Right lung (tissue), 5 donors: ENCODE measurements around the gene RASGRP3. TPM values are rescaled to one million over a fixed set of nuclear protein-coding genes. Genes with fewer than 3 reads are reported as not detected.

ENCODE experiments used
- DNase-seq, 2 donors: peaks; one replicate each; pipeline ENCODE4 v3.0.0-alpha.2; 2013
- polyA plus RNA-seq, 5 donors: library from polyadenylated mRNA; unstranded; fragments of 120-200 nt; gene quantifications; one replicate each; pipeline versions ENCODE4 v1.2.1 to v1.2.3, GENCODE V29; 2013; ENCODE audit warnings: inconsistent platforms in 1 of 5, low replicate concordance in 1 of 5; ENCODE audit not compliant: insufficient read length in 5 of 5, insufficient read depth in 1 of 5

The RASGRP3 gene
- polyA plus RNA-seq, 5 donors: 22.8 to 43.0 (median 32.7) TPM

DNA sequence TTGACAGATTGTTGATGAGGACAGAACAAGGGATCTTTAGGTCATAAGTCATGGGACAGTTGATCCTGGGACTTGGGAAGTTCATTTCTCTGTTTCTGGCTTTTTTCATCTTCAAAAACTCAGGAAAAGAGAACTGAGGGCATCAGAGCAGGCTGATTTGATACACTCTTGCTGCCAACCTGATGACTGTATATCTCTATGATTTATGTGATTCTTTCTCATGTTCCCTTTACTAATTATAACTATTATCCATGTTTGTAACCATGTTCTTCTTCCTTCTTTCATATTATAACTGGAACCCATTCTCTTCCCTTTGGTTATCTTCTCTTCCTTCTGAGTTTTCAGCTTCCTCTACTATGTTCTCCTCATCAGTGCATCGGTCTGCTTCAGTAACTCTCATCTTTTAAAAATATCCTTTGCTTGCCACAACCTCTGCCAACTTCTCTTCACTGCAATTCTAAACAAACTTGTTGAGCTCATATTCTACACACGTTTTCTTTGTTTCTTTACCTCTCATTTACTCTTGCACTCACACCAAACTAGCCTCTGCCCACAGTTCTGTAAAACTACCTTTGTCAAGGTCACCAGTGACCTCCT is 13.5 kb downstream of the RASGRP3 start:
- DNase-seq: no peak

DNA sequence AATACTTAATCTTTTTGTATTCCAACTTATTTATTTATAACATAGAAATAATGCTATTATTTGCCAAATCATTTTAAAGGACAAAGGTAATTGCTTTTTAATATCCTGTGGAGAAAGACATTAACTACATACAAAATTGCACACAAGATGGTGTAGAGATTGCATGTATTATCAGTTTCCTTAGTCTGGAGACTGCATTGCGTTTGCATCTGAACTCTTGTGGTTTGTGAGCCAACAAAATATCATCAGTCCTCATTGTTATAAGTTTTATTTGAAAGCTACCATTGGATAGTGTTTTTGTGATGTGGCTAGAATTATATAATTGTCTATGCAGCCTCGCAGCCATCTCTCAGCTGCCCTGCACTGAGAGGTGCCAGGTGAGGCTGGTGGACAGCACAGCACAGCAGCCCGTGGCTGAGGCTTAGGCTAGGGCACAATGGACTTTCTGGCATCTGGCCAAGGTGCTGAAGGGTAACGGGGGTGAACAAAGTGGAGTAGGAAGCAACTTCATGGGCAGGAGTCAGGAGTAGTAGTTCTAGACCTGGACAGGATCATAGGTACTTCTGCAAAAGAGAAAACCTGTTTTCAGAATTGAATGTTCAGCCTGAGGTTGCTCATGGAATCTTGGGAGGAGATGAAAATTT is 15.1 kb downstream of the RASGRP3 start:
- DNase-seq: no peak

DNA sequence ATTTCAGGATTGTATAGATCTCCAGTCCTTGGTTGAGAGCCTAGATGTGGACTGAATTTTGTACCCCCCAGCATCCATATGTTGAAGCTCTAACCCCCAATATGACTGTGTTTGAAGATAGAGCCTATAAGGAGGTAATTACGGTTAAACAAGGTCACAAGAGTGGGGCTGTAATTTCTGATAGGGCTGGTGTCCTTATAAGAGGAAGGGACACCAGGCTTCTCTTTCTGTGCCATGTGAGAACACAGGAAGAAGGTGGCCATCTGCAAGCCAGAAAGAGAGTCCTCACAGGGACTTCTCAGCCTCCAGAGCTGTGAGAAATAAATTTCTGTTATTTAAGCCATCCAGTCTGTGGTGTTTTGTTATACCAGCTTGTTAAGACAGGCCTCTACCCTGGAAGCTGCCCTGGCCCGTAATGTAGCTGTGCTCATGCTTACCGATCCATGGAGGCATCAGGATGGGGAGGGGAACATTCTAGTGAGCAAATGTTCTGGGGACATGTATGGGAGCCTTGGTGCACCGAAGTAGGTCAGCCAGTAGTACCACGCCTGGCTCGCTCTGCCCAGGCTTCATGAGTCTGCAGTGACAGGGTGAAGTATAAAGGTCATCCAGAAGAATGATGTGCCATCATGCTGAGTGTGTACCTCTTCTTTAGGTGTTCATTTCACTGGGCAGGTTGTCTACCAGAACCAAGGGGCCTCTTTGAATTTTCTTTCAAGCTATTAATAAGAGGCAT is 16.1 kb downstream of the RASGRP3 start:
- DNase-seq: no peak

DNA sequence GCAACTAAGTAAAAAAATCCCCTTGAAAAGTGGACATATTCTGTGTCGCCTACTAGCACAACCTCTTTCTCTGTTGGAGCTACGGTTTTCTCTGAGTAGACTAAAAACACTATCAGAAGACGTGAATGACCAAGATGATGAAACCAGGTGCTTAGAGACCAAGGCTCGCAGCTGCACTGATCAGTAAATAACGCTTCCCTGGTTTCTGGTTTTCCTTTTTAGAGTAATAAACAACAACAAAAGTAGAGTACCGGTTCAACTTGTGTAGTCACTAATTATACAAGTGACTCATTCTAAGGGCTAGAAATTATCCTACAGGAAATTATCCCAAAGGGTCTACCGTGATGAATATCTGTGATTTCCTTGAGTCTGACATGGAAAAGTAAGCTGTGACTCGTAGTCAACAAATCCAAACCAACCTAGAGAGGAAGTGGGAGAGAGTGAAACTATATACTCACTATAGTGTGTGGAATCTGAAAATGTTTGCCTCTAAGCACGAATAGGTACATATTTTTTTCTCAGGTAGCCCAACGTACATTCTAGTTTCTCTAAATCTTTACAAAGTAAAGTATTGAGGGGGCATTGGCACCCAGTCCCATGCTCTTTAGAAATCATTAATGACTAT is 17.8 kb downstream of the RASGRP3 start:
- no peak for DNase-seq

DNA sequence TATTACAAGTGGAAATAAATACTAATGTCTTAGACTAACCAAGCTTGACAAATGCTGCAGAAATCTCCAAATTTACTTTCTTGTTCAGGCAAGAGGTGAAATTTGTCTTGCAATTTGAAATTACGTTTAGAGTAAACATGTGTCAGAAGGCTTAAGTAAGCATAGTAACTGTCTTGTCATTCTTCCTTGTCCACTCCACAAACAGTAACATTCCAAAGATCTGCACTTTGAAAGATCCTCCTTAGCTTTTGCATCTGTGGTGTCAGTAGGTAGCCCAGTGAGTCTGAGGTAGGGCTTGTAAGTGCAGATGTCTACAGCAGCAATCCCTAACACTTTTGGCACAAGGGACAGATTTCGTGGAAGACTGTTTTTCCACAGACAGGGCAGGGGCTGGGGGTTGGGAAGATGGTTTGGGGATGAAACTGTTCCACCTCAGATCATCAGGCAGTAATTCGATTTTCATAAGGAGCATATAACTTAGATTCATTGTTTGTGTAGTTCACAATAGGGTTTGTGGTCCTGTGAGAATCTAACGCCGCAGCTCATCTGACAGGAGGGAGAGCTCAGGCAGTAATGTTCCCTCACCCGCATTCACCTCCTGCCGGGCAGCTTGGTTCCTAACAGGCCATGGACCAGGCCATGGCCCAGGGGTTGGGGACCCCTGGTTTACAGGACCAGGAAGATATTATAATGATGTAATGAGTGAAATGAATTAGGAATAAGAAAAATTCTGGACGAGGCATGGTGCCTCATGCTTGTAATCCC is 18.6 kb downstream of the RASGRP3 start:
- no peak for DNase-seq

DNA sequence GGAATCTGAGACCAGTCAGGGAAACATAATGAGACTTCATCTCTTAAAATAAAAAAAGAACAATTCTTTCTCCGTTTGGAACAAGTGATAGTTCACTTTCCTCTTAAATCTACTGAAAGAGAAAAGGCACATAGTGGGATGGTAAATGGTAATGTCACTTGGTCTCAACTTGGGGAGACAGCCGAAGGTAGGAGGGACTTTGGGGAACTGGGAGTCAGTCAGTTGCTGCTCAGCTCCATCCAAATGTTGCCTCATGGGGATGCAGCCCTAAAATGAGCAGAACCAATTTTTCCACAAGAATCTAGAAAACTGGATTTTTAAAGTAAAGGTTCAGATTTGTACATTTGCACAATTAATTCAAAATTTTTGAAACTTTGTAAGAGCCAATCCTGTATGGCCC is 19.2 kb downstream of the RASGRP3 start:
- no peak for DNase-seq

DNA sequence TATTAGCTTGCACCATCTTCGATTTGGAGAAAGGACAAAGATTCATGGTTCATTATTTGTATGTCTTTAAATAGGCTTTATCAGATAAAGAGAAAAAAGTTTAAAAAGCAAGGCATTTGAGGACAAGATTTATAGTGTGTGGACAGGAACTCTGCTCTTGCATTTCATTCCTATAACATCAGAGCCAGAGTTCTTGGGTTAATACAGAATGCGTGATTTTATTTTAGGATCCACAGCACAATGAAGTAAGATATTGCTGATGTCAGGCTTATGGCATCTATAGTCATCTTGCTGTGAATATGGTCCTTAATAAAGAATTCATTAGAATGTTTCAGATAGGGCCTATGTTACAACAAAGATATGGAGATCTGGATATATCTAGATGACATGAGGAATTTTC is 19.7 kb downstream of the RASGRP3 start:
- no peak for DNase-seq

DNA sequence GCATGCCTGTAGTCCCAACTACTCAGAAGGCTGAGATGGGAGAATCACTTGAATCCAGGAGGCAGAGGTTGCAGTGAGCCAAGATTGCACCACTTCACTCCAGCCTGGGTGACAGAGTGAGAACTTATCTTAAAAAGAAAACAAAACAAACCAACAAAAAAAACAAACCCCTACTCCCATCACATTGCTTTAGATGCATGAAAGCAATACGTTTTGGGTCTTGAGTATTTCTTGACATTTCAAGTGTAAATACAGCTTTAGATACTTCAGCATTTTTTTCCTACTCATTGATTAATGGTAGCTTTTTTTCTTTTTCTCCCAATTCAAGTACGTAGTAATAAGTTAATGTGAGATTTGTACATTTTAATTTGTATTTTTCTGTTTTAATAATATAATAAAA is 20.3 kb downstream of the RASGRP3 start:
- DNase-seq: no peak

DNA sequence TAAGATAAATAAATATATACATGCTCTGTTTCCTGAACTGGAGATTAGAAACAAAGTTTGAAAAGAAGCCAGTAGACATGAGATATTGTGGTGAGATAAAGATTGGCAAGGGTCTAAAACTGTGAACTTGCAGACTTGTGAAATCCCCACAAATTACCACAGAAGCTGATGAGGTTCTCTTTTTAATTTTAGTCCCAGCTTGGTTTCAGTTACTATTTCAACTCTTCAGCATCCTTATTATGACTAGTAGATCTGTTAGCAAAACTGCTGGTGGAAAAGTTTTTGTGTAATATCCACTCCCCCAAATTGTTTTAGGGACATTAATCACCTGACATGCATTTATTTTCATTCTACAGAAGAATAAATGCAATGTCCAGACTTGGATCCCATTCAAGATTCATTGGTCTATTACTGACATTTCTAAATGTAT is 20.8 kb downstream of the RASGRP3 start:
- no peak for DNase-seq

DNA sequence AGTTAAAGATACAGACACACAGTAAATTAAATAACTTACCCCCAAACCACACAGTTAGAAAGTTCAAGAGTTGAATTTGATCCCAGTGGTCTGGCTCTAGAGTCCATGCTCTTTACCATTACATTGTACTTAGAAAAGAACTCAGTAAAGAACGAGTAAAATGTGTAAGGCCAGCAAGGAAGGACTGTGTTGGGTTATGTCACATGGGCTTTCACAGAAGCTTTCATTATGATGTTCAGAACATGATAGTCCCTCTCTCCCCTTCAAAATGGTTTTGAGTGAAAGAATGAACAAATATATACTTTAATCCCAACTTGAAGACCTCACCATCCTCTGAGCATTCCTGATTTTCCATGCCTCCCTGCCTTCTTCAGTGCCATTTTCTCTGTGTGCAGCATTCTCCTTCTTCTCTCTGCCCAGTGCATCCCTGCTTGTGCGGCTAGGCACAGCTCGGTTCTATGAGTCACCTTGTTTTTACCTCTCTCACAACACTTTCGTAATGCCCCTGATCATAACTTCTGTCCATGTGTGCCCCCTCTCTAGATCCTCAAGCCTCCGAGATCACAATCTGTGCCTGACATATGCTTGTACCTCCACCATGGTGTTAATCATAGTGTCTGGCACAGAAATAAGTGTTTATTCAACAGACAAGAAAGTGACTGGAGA is 22.0 kb downstream of the RASGRP3 start:
- no peak for DNase-seq

DNA sequence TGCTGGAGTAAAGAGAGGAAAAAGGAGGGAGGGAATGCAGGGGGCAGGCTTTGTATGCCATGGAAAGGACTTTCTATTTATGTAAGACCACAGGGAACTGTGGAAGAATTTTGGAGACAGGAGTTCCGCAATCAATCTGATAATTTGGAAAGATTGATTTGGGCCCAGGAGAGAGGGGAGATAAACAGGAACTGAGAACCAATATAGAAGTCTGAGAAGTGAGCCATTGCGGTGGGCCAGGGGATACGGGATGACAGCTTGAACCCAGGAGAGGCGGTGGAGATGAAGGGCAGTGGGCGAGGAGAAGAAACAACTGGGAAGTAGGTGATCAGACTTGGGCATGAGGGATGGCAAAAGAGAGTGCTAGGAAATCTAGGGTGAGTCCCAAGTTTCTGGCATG is 23.7 kb downstream of the RASGRP3 start:
- DNase-seq: no peak

DNA sequence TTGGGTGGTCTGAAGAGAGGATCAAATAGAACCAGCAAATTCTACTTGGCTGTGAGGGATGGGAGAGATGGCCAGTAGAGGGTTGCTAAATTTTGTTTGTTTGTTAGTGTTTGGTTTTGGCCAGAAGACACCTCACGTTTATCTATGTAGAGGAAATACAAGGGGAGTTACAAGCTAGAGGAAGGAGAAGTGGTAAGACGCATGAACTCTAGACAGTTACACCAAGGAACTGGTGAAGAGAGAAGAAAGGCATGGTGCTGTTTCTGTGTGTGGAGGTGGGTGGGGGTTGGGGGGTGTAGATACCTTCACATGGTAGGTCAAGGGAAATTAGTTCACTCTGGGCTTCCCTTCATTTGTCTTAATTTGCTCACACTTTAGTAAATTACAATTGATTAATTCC is 25.6 kb downstream of the RASGRP3 start:
- DNase-seq: no peak

DNA sequence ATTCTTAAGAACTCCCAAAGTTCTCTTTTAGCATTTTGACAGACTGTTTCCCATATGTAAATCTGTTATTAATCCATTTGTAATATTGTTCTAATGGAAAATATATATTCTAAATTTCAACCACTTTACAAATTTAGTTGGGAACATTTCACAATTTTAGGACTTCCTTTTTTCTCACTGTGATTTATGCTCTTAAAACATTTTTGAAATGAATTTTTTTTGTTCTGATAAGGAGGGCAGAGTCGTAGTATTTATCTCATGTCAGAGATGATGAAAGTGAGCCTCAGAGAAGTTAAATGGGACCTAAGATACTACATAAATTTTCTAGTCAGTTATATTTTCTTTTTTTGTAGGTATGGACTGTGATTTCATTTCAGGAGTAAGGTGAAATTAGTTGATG is 26.6 kb downstream of the RASGRP3 start:
- DNase-seq: no peak

DNA sequence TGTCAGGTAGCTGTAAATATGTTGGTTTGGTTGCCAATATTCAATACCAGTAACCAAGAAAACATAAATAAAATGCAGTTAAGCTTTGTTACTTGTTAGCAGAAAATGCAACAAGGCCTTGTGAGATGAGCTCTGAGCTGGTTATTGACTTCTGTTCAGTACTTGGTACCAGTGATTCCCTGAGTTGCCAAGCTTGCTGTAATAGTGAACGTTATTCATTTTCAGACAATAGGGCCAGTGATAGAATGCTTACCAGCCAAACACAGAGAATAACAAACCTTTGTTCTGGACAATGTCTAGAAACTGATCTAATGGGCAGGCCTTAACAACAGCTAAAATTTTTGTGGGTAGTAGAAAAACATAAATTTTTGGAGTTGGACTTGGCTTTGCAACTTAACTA is 29.5 kb downstream of the RASGRP3 start:
- no peak for DNase-seq

DNA sequence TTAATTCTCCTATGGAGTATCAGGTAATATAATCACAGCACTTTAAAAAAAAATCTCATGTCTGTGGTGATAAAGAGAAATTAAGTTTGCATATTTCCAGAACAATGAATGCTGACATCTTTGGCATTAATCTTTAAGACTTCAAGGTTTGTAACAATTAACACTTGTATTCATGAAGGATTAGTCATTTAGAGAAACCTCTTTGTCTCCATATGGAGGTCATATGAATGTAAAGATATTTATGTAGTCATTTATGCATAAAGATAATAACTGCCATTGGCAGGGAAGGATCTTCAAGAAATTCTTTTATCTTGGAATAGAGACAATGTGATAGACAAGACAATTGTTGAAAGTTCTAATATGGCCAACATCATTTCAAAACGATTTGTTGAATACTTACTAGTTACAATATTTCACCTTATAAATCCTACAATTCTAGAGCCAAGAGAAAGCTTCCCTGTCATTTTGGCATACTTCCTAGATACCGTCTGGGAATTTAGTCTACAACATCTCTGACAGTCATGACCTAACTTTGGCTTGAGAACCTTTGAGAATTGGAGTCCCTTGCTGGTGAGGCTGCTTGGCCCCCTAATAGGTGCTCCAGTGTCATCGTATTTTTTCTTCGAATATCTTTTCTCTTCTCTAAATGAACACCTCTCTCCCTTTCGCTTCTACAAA is 33.6 kb downstream of the RASGRP3 start:
- DNase-seq: no peak

DNA sequence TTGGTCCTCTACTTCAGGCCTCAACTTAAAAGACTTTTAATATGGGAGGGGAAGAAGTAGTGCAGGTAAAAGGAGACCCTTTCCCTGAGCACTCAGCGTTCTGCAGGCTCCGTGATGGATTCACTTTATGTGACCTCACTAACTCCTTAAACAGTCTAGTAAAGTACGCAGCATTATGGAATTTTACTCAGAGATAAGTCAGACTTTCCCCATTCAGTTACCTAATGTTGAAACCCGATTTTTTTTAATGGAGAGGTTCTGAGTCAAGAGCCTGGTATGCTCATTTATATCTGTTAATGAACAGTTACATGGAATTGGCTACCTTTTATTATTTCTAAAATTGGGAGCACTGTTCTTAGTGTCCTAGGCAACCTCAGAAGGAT is 34.1 kb downstream of the RASGRP3 start:
- DNase-seq: no peak

DNA sequence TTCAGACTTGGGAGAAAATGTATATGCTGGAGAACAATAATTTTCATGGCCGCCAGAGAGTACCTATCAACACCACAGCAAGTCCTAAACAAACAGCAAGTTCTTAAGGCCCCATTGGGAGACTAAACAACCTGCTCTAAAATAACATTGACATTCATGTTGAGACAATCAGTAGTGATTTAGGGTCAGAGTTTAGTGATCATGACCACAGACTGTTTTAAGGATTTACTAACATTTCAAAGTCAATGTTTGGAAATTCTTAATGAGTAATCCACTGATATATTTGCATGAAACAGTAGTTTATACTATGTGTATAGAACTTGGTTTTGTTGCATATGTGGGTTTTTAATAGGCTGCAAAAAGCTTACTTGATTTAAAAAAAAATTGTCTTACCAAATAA is 34.7 kb downstream of the RASGRP3 start:
- no peak for DNase-seq

DNA sequence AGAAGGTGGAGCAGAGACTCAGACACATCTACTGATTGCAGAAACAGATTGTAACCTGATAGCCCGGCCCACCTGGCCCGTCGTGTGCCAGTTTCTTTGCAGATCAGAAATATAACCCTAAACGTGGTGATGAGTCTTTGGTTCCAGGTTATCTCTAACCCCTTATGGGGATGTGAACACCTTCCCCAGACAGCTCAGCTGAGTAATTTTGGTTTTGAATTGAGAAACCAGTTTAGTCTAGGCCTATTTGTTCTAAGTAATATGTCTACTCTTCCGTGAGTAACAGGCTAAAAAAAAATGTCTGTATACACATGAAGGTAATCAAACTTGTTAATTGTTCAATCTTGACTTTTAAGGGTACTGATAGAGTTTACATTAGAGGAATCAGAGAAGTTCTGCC is 35.7 kb downstream of the RASGRP3 start:
- DNase-seq: no peak

DNA sequence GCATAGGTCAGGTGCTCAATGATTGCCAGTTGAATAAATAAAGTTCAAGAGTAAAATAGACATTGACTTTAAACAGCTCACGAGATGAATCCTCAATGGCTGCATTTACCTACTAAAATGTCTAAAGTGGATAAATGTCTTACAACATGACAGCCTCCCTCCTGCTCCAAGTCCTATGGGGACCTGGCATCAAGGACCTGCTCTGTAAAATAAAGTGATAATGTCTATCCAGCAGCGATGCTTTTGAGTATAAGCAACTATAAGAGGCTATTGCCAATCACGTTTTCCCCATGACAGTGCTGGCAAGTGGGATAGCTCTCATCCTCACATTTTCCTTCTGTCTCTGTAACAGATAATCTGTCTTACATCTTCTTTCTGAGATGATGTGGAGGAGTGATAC is 37.0 kb downstream of the RASGRP3 start:
- no peak for DNase-seq

DNA sequence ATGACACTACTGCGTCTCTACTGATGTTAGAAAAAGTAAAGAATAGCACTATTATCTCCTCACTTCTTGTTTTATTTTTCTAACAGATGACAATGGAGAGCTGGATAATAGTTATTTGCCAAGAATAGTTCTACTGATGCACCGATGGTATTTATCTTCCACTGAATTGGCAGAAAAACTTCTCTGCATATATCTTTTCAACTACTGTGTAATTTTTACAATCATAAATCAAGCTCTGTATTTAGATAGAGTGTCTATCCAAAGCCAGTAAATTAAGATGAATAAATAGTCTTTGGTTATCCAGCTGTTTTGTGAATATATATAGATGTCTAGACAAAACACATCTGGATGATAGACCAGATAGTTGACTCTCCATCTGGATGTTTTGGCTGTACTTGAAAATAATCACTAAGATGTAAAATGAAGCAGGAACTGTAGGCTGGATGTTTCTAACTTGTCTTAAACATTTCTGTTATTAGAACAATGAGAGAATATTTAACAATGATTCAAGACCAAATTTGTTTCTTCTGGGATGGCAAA is 40.1 kb downstream of the RASGRP3 start:
- peak in 1 of 2 donors; percentile 15 for DNase-seq

DNA sequence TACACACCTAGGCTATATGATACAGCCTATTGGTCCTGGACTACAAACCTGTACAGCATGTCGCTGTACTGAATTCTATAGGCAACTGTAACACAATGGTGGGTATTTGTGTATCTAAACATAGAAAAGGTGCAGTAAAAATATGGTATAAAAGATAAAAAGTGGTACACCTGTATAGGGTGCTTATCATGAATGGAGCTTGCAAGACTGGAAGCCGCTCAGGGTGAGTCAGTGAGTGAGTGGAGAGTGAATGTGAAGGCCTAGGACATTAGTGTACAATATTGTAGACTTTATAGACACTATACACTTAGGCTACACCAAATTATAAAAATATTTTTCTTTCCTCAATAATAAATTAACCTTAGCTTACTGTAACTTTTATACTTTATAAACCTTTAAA is 41.8 kb downstream of the RASGRP3 start:
- DNase-seq: no peak
